PC-9 (cell line): ENCODE measurements around the gene LRRC7. TPM values are rescaled to one million over a fixed set of nuclear protein-coding genes. Genes with fewer than 3 reads are reported as not detected.

ENCODE experiments used
- BruUV-seq: library from RNA; stranded (reverse); fragments of 400-500 nt; replicated peaks from 2 replicates; lab custom pipeline; 2021; lab: Mats Ljungman, UMichigan
- CTCF ChIA-PET: fragments of 300-600 bp; sonication (Branson Sonifier 250); formaldehyde crosslinking; loops from one replicate; lab custom pipeline; 2022; ENCODE audit warnings: antibody characterized with exemption; lab: Charles Lee
- POLR2A ChIA-PET: fragments of 300-600 bp; sonication (Branson Sonifier 250); formaldehyde crosslinking; loops from one replicate; lab custom pipeline; 2022; ENCODE audit warnings: antibody characterized with exemption; ENCODE audit not compliant: unreplicated experiment; lab: Charles Lee
- DNase-seq, 2 experiments: peaks; one replicate each; pipeline versions ENCODE4 v3.0.0 to v3.0.0-alpha.2; 2015 to 2022; ENCODE audit warnings: mixed read lengths in 1 of 2
- H2AFZ ChIP-seq: fragments of 200-600 bp; sonication (generic); 2 replicates; pipeline ENCODE4 v1.8.1; 2017; ENCODE audit warnings: antibody characterized with exemption
- H3F3A ChIP-seq: fragments of 200-600 bp; sonication (generic); 2 replicates; pipeline ENCODE4 v1.8.1; 2017; ENCODE audit warnings: antibody characterized with exemption, mild to moderate bottlenecking, low read depth; ENCODE audit not compliant: insufficient read depth
- H3K27ac ChIP-seq: fragments of 200-600 bp; sonication (generic); 2 replicates; pipeline ENCODE4 v1.6.1; 2016; ENCODE audit warnings: mixed run types
- H3K27me3 ChIP-seq: fragments of 200-600 bp; sonication (generic); 2 replicates; pipeline ENCODE4 v1.6.1; 2016; ENCODE audit warnings: low read depth, mixed run types; ENCODE audit not compliant: insufficient read depth
- H3K36me3 ChIP-seq: fragments of 200-600 bp; sonication (generic); 2 replicates; pipeline ENCODE4 v1.6.1; 2016; ENCODE audit warnings: low read depth, mixed run types
- H3K4me1 ChIP-seq: fragments of 200-600 bp; sonication (generic); replicated peaks from 2 replicates; pipeline ENCODE4 v1.6.1; 2016; ENCODE audit warnings: mixed run types; ENCODE audit not compliant: insufficient read depth
- H3K4me2 ChIP-seq: fragments of 200-600 bp; sonication (generic); 2 replicates; pipeline ENCODE4 v1.6.1; 2017; ENCODE audit warnings: mixed run types
- H3K4me3 ChIP-seq: fragments of 200-600 bp; sonication (generic); 2 replicates; pipeline ENCODE4 v1.6.1; 2016; ENCODE audit warnings: mixed run types
- H3K79me2 ChIP-seq: fragments of 200-600 bp; sonication (generic); 2 replicates; pipeline ENCODE4 v1.6.1; 2017; ENCODE audit warnings: low read depth, mixed run types
- H3K9me2 ChIP-seq: fragments of 200-600 bp; sonication (generic); 2 replicates; pipeline ENCODE4 v1.8.1; 2017; ENCODE audit warnings: mild to moderate bottlenecking; ENCODE audit not compliant: insufficient read depth
- H3K9me3 ChIP-seq: fragments of 200-600 bp; sonication (generic); 2 replicates; pipeline ENCODE4 v1.8.1; 2016; ENCODE audit warnings: low read depth; ENCODE audit not compliant: insufficient read depth
- H4K20me1 ChIP-seq: fragments of 200-600 bp; sonication (generic); 2 replicates; pipeline ENCODE4 v1.8.1; 2017; ENCODE audit not compliant: insufficient read depth
- EZH2 ChIP-seq: fragments of 200-600 bp; sonication (generic); IDR thresholded peaks from 2 replicates; pipeline ENCODE4 v1.8.0; 2017; ENCODE audit warnings: antibody characterized with exemption, low read depth
- intact Hi-C: fragments of 100-400 bp; cut with micrococcal nuclease; formaldehyde crosslinking; loops from one replicate; pipeline ENCODE4 v1.10.0; 2022; ENCODE audit not compliant: unreplicated experiment
- total RNA-seq: library from RNA; stranded (reverse); gene quantifications from 2 replicates; pipeline ENCODE4 v1.2.3, GENCODE V29; 2021
- TF ChIP-seq, protein P1 (sequence below): fragments of 200-600 bp; sonication (generic); conservative IDR thresholded peaks from 2 replicates; pipeline ENCODE4 v1.6.1; 2017; ENCODE audit warnings: mixed run types, antibody characterized with exemption, mild to moderate bottlenecking, moderate library complexity

LRRC7 gene
- total RNA-seq, 1 experiment from 2014 or later = not detected

DNA sequence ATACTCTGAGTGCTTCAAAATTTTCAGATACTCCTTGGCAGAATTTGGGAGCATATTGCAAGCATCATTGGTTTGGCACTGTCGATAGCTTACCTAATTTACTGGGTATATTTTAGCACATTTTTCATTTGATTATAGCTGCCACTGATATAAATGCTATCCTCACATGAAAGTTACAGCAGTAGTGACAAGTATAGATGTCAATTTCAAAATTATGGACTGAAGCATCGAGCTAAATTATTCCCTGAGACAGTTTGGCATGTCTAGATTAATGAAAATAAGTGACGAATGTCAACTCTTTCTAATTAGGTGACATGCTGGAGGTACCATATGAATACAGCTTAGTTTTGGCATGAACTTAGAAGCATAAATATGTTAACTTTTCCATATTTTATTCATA lies 83.1 kb downstream of the LRRC7 start:
- Histone ChIP-seq H3K27me3 (no peaks in the 10 kb centered on the region), H3K9me2 (no peaks in the 10 kb centered on the region), H3K9me3 (no peaks in the 10 kb centered on the region), H3F3A (no peaks in the 10 kb centered on the region), H3K36me3 (no peaks in the 10 kb centered on the region), H3K79me2 (no peaks in the 10 kb centered on the region), H4K20me1 (no peaks in the 10 kb centered on the region), H3K27ac (no peak overlapping the region), H3K4me2 (no peak overlapping the region), H2AFZ (no peak overlapping the region), H3K4me3 (no peak overlapping the region), H3K4me1 (no peaks in the 10 kb centered on the region)
- TF ChIP-seq, protein P1, sequence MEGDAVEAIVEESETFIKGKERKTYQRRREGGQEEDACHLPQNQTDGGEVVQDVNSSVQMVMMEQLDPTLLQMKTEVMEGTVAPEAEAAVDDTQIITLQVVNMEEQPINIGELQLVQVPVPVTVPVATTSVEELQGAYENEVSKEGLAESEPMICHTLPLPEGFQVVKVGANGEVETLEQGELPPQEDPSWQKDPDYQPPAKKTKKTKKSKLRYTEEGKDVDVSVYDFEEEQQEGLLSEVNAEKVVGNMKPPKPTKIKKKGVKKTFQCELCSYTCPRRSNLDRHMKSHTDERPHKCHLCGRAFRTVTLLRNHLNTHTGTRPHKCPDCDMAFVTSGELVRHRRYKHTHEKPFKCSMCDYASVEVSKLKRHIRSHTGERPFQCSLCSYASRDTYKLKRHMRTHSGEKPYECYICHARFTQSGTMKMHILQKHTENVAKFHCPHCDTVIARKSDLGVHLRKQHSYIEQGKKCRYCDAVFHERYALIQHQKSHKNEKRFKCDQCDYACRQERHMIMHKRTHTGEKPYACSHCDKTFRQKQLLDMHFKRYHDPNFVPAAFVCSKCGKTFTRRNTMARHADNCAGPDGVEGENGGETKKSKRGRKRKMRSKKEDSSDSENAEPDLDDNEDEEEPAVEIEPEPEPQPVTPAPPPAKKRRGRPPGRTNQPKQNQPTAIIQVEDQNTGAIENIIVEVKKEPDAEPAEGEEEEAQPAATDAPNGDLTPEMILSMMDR = no peak
- DNase-seq = no peak
- intact Hi-C loops = no loop called here
- BruUV-seq = no TSS peak
- ChIA-PET CTCF (no interaction called here), POLR2A (no interaction called here)

DNA sequence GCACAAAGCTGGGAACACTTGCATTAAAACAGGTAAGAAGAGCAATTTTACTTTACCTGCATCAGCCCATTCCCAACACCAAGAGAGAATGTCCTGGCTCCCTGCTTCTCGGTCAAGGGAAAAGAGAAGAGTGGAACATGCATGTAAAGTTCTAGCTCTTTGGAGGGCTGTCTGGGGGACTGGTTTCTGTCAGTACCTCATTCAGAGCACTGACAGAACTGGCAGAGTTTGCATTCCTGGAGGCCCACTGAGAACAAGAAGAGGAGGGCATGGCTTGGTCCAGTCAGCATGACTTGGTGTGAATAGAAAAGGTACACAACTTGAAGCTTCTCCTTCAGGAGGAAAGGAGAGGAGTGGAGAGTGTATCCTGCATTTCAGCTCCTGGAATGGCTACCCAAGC lies 83.9 kb downstream of the LRRC7 start:
- H3K9me2 ChIP-seq = no peaks in the 10 kb centered on the region
- POLR2A ChIA-PET = no interaction called here
- DNase-seq = no peak
- no peaks in the 10 kb centered on the region for H3K4me1 ChIP-seq
- TF ChIP-seq, protein P1 = no peak
- no peak for TF ChIP-seq EZH2
- H3K36me3 ChIP-seq = no peaks in the 10 kb centered on the region
- no TSS peak for BruUV-seq
- intact Hi-C loops = no loop called here
- CTCF ChIA-PET = no interaction called here
- H2AFZ ChIP-seq = no peak overlapping the region
- H3F3A ChIP-seq = no peaks in the 10 kb centered on the region
- H3K9me3 ChIP-seq = no peaks in the 10 kb centered on the region
- H3K27me3 ChIP-seq = no peaks in the 10 kb centered on the region
- no peak overlapping the region for H3K27ac ChIP-seq
- H3K79me2 ChIP-seq = no peaks in the 10 kb centered on the region
- no peak overlapping the region for H3K4me2 ChIP-seq
- no peak overlapping the region for H3K4me3 ChIP-seq
- H4K20me1 ChIP-seq = no peaks in the 10 kb centered on the region

DNA sequence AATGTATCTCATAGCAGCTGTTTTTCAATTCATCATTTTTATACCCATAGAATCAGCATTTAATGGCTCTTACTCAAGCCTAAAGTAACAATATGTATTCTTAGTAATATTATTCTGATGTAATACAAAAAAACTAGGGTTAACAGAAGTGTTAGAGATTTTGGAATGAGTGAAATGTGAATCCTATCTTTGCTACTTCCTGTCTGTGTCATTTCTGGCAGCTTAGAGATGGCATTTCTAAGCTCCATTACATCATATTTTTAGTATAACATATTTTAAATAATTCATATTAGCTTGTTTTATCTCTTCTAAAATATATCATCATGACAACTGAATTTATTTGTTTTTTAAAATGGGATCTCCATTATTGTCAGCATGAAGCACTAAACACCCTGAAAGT lies 90.2 kb downstream of the LRRC7 start:
- Histone ChIP-seq H3K4me3 (no peak overlapping the region), H3K9me3 (no peaks in the 10 kb centered on the region), H3K4me1 (no peaks in the 10 kb centered on the region), H3K4me2 (no peak overlapping the region), H3K36me3 (no peaks in the 10 kb centered on the region), H2AFZ (no peak overlapping the region), H3K9me2 (no peaks in the 10 kb centered on the region), H3F3A (no peaks in the 10 kb centered on the region), H3K79me2 (no peaks in the 10 kb centered on the region), H4K20me1 (no peaks in the 10 kb centered on the region), H3K27me3 (no peaks in the 10 kb centered on the region), H3K27ac (no peak overlapping the region)
- no peak for DNase-seq
- CTCF ChIA-PET = no interaction called here
- intact Hi-C loops = no loop called here
- BruUV-seq = no TSS peak
- POLR2A ChIA-PET = no interaction called here
- TF ChIP-seq EZH2 = no peak
- TF ChIP-seq, protein P1 = no peak
